ENCODE measurements around the gene ZBTB20. TPM values are rescaled to one million over a fixed set of nuclear protein-coding genes. Genes with fewer than 3 reads are reported as not detected.
"Not testable (repeated sequence)": the region's sequence is repeated elsewhere in the genome, so short reads cannot be mapped to it uniquely, and the experiment has no call there.

Gene ZBTB20
- total RNA-seq, 1 donor from 2014 or later = 61.0 TPM

DNA sequence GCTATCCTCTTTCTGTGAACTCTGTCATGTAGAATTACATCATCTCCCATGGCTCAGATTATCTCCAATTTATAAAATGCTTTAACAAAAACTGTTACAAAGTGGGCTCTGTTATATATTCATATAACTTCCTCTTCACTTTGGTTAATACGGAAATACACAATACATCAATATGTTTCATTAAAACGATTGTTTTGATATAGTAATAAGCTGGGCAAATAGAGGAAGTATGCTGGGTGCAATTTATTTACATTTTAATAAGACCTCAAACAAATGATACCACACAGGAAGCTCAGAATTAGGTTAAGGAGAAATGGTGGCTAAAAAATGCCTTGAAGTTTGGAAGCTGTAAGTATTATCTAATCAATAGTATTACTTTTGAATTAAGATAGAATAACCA is 331.0 kb downstream of the ZBTB20 start:
- no peak for ATAC-seq
- Histone ChIP-seq H3K9me3 (no peaks in the 10 kb centered on the region), H3K4me1 (peaks cover 4% of the 10 kb centered on the region), H3K27me3 (no peaks in the 10 kb centered on the region), H3K4me3 (no peak overlapping the region), H3K27ac (no peak overlapping the region), H3K36me3 (no peaks in the 10 kb centered on the region)
- TF ChIP-seq, protein P1, sequence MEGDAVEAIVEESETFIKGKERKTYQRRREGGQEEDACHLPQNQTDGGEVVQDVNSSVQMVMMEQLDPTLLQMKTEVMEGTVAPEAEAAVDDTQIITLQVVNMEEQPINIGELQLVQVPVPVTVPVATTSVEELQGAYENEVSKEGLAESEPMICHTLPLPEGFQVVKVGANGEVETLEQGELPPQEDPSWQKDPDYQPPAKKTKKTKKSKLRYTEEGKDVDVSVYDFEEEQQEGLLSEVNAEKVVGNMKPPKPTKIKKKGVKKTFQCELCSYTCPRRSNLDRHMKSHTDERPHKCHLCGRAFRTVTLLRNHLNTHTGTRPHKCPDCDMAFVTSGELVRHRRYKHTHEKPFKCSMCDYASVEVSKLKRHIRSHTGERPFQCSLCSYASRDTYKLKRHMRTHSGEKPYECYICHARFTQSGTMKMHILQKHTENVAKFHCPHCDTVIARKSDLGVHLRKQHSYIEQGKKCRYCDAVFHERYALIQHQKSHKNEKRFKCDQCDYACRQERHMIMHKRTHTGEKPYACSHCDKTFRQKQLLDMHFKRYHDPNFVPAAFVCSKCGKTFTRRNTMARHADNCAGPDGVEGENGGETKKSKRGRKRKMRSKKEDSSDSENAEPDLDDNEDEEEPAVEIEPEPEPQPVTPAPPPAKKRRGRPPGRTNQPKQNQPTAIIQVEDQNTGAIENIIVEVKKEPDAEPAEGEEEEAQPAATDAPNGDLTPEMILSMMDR (IDR thresholded peaks at IDR 0.05) = no peak
- intact Hi-C loops (cut with DNase I) = no loop called here
- DNase-seq = no peak

DNA sequence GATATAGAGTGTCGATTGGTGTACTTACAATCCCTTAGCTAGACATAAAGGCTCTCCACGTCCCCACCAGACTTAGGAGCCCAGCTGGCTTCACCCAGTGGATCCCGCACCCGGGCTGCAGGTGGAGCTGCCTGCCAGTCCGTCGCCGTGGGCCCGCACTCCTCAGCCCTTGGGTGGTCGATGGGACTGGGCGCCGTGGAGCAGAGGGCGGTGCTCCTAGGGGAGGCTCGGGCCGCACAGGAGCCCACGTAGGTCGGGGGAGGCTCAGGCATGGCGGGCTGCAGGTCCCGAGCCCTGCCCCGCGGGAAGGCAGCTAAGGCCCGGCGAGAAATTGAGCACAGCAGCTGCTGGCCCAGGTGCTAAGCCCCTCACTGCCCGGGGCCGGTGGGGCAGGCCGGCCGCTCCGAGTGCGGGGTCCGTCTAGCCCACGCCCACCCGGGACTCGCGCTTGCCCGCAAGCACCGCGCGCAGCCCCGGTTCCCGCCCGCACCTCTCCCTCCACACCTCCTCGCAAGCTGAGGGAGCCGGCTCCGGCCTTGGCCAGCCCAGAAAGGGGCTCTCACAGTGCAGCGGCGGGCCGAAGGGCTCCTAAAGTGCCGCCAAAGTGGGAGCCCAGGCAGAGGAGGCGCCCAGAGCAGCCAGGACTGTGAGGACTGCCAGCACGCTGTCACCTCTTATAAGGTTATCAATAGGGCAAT is 334.4 kb downstream of the ZBTB20 start:
- H3K4me3 ChIP-seq; H3K27me3 ChIP-seq; H3K4me1 ChIP-seq; H3K9me3 ChIP-seq; H3K27ac ChIP-seq; H3K36me3 ChIP-seq; intact Hi-C loops (cut with DNase I); ATAC-seq: not testable (repeated sequence)
- peak; percentile 55 for DNase-seq

DNA sequence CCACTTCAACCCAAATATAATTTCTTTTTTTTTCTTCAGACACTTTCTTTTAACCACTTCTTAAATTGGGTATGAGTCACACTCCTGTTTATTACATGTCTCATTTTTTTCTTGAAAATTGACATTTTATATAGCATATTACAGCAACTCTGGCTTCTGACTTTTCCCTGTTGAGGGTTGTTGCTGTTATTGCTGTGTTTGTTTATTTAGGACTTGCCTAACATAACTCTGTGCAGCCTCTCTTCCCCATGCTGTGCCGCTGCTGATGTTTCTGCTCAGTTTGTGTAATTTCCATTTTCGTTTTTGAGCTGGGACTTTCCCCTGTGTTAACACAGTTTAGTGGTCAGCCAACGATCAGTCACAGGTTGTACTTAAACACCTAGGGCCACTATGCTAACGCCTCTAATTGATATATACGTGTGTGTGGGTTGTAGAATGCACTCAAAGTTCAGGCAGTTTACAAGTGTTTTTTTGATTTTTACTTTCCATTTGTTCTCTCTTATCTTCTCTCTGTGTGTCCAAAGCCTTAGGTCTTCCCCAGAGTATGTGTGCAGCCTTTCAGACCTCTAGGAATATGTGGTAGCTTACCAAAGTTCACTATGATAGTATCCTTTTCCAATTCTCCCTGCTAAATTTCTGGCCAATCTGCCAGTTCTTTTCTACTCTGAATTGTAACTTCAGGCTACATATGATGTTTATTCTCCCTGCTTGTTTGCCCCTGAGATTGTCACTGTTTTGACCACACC is 337.2 kb downstream of the ZBTB20 start:
- TF ChIP-seq, protein P1 (IDR thresholded peaks at IDR 0.05) = no peak
- no peaks in the 10 kb centered on the region for H3K36me3 ChIP-seq
- intact Hi-C loops (cut with DNase I) = no loop called here
- H3K4me1 ChIP-seq = no peaks in the 10 kb centered on the region
- DNase-seq (no peak), ATAC-seq (peak; percentile 64)
- no peak overlapping the region for H3K27ac ChIP-seq
- no peaks in the 10 kb centered on the region for H3K9me3 ChIP-seq
- H3K27me3 ChIP-seq = no peaks in the 10 kb centered on the region
- H3K4me3 ChIP-seq = no peak overlapping the region

DNA sequence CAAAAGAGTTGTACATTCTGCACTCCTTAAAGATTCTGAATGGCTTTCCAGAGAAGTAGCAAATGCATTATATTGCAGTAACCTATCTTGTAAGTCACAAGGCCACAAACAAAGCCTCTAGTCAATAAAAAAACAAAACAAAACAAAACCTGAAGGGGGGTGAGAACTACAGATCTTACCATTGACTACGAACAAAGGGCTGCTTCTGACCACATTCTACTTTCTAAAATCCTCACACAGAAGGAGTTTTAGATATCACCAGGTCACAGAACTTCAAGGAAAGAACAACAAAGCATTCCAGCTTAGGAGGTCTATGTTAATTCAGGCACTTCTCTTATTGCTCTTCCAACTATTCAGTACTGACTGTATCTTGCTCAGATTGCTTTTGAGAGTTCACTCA is 343.0 kb downstream of the ZBTB20 start:
- TF ChIP-seq, protein P1 (IDR thresholded peaks at IDR 0.05) = no peak
- Histone ChIP-seq H3K36me3 (no peaks in the 10 kb centered on the region), H3K4me1 (no peaks in the 10 kb centered on the region), H3K27me3 (no peaks in the 10 kb centered on the region), H3K4me3 (no peak overlapping the region), H3K9me3 (no peaks in the 10 kb centered on the region), H3K27ac (no peak overlapping the region)
- DNase-seq (no peak), ATAC-seq (no peak)
- intact Hi-C loops (cut with DNase I) = no loop called here

DNA sequence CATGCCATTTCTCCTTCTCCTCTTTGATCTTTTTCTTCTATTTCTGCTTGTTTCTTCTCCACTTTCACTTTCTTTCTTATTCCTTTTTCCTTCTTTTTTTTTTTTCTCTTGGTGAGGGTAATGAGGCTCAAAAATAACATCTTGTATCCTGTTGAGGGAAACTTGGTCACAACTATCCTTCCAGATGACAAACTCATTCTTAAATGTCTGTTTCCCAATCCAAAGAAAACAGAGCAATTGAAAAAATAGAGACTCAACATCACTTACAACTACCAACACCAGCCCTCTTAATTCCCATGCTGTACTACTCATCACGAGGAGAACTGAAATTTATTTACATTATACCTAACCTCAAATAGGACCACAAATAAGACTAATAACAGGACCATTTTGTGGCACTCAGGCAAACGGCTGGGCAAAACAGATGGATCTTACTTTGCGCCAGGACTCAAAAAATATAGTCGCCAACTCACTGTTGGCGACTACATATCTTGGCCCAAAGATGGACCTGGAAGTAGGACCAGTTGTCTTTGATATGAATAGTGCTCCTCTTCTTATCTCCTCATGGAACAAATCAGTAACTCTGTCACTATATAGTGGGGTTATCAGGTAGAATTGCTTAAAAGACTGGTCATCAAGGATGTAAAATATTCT is 343.9 kb downstream of the ZBTB20 start:
- intact Hi-C loops (cut with DNase I) = no loop called here
- ATAC-seq = no peak
- Histone ChIP-seq H3K27me3 (no peaks in the 10 kb centered on the region), H3K27ac (no peak overlapping the region), H3K36me3 (no peaks in the 10 kb centered on the region), H3K4me3 (no peak overlapping the region), H3K4me1 (no peaks in the 10 kb centered on the region), H3K9me3 (no peaks in the 10 kb centered on the region)
- TF ChIP-seq, protein P1 (IDR thresholded peaks at IDR 0.05) = no peak
- DNase-seq = no peak

Data from upper lobe of right lung (tissue), 1 donor.